HFF-Myc (cell line): ENCODE data around the gene FLVCR2.

ENCODE experiments used
- DNase-seq: peaks from one replicate; pipeline ENCODE4 v3.0.0-alpha.2; 2011; ENCODE audit warnings: low read depth; ENCODE audit errors: extremely low read depth
- H3K4me3 ChIP-seq: replicated peaks from 2 replicates; pipeline ENCODE4 v1.5.1; 2011; ENCODE audit warnings: low read depth, mild to moderate bottlenecking, control low read depth, low read length
- CTCF ChIP-seq: IDR thresholded peaks from 2 replicates; pipeline ENCODE4 v1.5.1; 2012; ENCODE audit warnings: mild to moderate bottlenecking, low read depth, low read length, control low read depth; ENCODE audit errors: missing control alignments

FLVCR2 gene

DNA sequence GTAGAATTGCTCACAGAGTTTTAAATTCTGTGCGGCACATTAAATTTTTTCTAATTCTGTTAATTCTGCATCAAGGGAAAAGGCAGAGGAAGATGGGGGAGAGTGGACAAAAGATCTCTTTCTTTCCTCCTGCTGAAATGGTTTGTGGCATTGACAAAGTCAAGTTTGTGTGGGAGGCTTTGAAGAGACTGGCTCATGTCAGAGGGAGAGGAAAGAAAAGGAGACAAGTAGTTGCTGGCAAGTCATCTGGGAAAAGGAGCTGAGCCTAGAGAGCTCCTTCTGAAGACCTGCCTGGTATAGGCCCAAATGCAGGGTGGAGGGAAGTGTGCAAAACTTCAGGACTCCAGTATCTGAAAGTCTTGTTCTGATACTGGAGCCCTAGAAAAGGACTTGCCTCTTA is 119.0 kb downstream of the FLVCR2 start:
- TF ChIP-seq CTCF: no peak
- no peak for DNase-seq

More for the DNA sequence above, 119.0 kb downstream of the FLVCR2 start:
- H3K4me3 ChIP-seq: no peak overlapping the region
